Hematopoietic multipotent progenitor cell treated with erythropoietin and hydrocortisone succinate and interleukin-3 and kit ligand, for 15 days (in vitro differentiated cells): ENCODE data around the gene PLEKHM3.
"Not testable (repeated sequence)": the region's sequence is repeated elsewhere in the genome, so short reads cannot be mapped to it uniquely, and the experiment has no call there.

Experiments used
- DNase-seq: peaks from one replicate; pipeline ENCODE4 v3.0.0-alpha.2; 2015; ENCODE audit warnings: low spot score

The PLEKHM3 gene

DNA sequence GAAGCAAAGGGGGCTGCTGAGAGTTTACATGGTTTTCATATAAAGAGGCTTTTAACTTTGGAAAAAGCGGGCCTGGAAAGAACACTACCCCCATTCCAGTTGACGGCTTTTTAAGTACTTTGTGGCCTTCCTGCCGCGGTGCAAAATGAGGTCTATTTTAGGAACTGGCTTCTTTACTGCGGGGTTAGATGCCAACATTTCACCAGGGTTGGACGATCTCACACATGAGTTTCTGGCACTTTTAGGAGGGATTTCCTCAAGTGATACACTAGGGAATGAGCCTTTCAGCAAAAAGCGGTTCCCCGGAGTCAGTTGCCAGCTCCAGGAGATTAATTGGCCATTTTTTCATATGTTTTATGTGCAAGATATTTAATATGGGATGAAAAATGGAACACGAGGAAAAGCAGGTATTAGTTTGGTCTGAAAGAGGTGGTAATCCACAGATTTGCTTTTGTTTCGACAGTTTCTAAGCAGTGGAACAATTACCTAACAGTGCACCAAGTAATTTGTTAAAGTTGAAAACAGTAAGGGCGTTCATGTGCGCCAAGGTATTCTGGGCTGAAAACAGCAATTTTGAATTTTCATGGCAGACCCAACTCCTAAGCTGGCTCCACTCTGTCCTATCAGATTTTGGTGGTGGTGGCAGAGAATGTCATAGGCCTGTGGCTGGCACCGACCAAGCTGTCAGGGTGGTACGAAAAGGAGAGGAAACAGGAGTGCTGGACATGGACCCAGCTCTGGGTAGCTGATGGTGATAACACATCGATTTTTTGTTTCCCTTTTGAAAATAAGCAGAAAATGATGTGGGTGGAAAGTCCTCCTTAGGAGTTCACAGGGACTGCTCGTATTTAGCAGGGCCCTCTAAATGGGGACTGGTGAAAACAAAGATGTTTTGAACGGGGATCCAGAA is 200.0 kb downstream of the PLEKHM3 start:
- DNase-seq, result no peak

DNA sequence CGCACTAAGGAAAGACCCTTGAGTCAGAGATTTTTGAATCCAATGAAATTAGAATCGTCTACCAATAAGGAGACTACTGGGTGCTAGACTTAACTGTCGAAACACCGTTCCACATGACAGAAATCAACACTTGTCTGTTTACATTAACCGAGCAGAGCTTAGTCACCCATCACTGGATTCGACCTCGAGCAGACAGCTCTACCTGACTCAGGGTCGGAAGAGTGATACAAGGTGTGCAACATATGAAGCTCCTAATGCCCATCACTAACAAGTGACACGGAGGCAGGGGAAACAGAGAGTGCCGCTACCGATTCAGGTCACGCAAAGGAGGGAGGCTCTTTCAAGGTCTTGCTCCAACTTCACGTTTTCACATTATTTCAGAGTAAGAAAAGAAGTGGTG is 201.5 kb downstream of the PLEKHM3 start:
- no peak for DNase-seq

DNA sequence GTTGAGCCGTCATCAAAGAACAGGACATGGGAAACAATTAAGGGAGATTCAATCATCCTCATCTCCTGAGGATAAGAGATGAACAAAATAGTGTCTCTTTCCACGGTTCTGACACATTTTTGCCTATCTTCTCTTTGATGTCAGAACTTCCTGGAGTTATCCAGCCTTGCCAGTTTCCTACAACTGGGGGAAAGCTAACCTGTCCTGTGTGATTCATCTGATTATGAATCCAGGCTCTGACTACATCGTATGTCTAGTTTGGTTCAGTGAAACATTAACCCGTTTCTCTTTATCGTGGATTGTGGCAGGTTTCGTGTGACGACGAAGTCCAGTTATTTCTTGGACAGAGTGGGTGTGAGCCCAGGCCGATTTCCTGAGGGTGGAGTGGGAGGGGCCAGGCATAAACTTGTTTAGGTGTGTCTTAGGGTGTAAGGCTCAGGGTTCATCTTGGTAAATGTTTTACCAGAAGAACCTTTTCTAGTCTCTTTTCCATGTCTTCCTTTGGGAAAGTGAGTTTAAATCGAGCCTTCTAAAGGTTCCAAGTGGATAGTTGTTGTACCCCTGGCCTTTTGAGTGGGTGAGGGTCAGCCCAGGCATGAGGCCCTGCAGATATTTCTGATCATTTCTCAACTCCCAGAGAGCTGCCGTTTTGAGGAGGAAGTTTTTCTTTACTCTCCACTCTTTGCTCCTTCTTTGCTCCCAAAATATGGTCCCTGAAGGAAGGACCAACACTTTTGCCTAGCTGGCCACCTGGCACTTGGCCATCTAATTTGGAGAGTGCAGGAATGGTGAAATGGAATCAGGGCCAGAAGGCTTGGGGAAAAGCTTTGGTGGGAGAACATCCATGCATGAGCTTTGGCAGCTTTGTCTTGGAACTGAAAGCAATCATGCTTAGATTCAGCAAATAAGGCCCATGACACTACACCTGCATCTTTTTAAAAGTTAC is 205.2 kb downstream of the PLEKHM3 start:
- DNase-seq, result no peak

DNA sequence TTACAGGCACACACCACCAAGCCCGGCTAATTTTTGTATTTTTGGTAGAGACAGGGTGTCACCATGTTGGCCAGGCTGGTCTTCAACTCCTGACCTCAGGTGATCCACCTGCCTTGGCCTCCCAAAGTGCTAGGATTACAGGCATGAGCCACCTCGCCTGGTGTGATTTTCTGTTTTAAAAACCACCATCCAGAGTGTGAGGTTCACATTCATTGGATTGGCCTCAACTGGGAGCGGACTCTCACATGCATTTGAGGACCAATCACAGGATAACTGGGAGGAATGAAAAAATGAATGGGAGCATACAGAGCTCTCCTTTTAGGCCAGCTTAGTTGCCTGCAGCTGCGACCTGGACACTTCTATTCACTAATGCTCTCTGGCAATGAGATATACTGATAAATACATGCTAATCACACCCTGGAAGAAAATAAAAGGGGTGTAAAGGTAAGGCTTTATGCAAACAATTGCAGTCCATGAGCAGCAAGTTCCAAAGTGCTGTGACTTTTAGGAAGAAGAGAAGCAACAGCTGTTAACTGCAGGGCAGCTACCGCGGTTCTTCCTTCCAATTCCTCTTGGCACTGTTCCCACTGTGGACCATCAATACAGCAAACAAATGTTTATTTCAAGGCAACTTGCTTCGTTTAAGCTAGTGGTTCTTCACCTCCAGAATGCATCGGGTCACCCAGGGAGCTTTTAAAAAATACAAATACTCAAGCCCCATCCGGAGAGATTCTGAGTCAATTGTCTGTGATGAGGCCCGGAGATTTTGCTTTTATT is 206.1 kb downstream of the PLEKHM3 start:
- DNase-seq, result no peak

DNA sequence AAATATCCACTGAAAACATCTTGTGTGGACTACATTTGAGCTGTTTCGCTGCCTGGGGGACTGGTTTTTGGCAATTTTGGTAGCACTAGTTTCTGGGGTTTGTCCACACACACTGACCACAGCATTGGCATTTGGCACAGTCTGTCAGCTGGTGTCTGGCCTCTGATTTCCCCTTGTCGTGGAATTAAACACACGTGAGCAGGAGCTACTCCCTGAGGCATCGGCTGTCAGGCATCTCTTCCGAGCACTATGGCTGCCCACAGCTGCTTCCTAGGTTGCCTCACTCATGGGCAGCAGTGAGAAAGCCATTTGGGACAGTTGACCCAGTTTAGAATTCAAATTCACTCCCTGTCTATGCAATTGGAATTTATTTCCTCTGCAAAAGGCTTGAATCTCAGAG is 208.8 kb downstream of the PLEKHM3 start:
- DNase-seq, result no peak

DNA sequence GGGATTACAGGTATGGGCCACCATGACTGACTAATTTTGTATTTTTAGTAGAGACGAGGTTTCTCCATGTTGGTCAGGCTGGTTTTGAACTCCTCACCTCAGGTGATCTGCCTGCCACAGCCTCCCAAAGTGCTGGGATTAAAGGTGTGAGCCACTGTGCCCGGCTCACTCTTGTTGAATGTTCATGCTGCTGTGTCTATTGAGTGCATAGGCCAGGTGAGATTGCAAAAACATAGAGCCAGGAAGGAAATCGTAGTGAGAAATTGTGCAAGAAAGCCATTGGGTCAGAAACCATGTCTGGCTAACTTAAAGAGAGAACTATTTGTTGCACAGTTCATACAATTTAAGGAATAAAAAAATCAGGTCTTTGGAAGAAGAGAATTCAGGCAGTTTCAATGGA is 210.1 kb downstream of the PLEKHM3 start:
- DNase-seq, result no peak

DNA sequence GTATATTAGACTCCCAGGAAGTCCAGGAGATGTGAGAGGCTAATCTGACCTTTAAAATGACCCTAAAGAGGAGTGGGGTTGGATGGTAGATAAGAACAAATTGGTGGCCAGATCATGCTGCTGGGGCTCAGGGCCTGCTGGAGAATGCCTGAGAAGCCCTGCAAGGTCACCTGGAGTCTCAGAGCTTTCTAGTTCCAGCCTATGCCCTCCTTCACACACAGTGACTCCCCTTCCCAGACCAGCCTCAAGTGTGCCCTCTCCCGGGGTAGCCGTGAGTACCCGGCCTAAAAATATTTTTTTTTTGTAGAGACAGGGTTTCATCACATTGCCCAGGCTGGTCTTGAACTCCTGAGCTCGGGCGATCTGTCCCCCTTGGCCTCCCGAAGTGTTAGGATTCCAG is 211.4 kb downstream of the PLEKHM3 start:
- no peak for DNase-seq

DNA sequence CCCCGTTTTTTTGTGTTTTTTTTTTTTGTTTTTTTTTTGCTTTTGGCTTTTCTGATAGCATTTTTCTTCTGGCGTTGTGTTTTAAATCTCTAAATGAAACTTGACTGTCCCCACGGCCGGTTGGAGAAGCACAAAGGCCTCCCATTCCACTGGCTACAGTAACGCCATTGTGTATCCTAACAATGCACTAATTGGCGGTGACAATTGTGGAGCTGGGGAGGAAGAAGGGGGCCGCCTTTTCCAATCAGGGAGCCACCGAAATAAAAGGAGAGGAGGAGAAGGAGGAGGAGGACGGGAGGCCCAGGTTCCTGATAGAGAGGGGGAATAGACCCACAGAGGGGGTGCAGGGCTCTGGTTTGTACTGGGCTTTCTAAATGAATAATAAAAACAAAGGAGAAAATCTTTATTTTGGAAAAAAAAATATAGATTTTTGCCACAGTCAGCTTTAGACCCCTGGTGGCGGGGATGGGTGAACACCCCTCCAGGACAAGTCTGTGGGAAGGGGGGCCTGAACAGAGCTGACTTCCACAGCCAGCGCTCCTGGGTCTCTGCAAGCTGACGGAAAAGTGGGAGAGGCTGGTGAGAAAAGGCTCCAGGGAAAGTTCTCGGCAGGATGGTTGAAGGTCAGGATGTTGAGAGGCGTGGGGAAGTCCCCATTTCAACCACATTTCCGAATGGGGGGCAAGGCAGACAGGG is 212.0 kb downstream of the PLEKHM3 start:
- no peak for DNase-seq

DNA sequence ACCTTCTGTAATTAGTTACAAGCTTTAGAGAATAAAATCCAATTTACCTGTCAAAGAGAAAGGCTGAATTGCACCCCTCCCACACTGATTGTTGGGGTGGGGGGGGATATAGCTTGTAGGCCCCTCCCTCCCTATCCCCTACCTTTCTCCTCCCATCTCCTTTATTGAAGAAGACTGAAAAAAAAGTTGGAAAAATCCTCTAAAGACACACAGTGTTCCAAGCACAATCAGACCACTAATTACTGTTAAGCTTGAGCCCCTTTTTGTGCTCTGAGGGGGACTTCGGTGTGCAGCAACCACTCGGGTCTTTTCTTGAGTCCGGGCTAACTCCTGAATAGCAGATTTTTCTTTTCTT is 212.6 kb downstream of the PLEKHM3 start:
- no peak for DNase-seq

DNA sequence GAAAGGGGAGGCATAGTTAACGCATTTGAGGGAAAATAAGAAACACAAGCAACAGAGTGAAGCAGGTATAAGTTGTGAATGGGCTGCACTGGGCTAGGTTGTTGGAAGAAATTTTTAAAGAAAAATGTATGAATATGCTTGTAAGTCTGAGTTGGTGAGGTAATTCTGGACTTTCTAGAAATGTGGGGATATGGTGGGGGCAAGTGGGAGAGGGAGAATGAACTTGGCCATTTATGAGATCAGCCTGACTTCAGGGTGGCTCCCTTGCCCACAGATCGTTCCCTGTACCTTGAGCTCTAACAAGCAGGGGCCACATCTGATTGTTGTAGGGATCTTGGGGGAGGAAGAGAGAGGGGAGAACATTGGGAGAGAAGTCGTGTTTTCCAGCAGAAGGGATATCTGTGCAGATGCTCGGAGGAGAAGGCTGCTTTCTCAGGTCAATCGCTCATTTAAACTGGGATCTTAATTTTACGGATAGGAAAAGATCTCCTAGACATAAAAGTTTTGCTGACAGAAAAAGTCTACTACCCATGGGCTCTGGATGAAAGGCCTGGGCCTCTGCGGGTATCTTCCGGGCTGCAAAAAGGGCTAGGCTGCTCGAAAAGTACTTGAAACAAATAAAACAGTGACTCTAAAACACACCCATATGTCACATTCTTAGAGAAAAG is 213.1 kb downstream of the PLEKHM3 start:
- DNase-seq, result no peak

DNA sequence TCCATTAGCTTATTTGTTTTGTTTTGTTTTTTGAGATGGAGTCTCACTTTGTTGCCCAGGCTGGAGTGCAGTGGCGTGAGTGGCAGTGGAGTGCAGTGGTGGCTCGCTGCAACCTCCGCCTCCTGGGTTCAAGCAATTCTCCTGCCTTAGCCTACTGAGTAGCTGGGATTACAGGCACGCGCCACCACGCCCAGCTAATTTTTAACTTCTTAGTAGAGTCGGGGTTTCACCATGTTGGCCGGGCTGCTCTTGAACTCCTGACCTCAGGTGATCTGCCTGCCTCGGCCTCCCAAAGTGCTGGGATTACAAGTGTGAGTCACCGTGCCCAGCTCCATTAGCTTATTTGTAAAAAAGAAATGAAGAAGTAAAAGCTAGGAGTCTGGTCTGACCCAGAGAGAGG is 213.7 kb downstream of the PLEKHM3 start:
- DNase-seq, result not testable (repeated sequence)

DNA sequence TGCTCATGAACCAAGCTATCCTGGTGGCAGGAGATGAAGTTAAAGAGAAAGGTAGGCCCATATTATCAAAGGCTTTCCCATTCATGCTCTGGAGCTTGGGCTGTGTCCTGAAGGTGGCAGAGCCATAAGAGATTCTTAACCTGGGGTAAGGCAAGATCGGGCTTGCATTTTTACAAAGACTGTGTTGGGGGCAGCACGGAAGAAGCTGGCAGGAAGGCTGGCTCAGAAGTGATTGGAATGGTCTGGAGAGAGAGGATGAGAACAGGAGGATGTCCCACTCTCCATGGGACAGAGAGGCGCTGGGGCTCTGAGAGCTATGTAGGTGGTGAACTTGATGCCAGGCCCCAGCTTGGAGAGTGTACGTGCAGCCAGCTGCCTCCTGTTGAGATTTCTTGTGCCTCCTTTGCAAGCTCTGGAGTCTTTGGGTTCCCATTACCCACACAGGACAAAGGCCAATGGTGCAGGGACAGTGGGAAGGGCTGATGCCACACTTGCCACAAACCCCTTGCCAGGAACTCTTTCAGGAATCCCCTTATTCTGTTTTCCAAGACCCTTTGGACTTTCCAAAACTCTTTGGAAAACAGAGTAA is 215.0 kb downstream of the PLEKHM3 start:
- DNase-seq, result no peak

DNA sequence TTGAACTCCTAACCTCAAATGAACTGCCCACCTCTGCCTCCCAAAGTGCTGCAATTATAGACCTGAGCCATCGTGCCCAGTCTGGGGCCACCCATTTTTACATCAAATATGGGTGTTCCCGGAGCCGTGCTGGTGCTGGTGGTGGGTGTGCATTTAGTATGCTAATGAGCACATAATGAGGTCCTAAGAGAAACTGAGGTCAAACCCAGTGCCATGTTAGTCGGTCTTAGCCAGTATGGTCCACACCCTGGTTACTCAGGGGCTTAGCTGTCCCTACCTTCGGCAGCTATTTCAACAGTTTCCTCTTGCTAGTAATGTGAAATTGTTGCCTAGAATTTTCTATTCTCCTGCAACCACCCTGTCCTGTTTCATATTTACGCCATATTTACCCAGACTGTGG is 217.2 kb downstream of the PLEKHM3 start:
- no peak for DNase-seq

DNA sequence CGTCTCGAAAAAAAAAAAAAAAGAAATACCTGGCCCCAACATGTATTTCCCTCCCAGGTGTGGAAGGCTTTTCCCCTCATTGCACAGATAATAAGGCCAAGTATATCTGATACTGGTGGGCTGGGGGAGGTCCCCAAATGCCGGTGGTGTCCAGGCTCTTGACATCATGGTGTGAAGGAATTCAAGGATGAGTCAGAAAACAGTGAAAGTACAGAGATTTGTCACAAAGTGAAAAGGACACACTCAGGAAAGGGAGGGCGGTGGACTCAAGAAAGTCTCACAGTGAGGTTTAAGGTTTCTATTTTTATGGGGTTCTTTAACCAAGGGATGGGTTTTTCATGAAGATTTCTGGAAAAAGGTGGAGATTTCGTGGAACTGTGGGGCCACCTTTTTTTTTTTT is 217.8 kb downstream of the PLEKHM3 start:
- no peak for DNase-seq

DNA sequence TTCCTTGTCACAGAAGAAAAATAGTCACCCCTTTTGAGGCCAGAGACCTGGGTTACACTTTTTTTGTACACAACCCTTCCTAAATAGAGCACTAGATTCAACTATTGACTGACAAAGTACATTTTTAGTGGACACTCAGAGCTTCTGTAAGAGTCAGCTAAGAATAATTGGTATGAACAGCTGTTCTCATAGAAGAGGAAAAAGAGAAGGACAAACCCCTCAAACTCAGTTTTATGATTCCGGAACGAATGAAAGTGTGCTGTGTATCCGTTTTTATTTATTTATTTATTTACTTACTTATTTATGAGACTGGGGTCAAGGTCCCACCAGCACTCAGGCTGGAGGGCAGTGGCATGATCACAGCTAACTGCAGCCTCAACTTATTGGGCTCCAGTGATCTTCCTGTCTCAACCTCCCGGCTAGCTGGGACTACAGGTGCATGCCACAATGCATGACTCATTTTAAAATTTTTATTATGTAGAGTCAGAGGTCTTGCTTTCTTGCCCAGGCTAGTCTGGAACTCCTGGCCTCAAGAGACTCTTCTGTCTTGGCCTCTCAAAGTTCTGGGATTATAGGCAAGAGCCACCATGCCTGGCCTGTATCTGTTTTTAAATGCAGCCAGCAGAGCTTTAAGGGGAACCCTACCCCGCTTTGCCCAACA is 219.6 kb downstream of the PLEKHM3 start:
- no peak for DNase-seq

DNA sequence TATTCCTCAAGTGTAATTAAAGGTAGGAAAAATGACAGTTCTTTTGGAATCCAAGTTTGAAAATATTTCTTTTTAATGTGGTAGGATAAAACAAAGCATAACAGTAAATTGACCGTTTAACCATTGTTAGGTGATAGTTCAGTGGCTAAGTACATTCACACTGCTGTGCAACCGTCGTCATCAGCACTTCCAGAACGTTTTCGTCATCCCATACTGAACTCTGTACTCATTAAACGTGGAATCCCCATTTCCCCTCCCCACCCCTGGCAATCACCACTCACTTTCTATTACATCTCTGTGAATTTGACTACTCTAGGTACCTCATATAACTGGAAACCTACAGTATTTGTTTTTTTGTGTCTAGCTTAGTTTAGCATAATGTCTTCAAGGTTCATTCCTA is 222.7 kb downstream of the PLEKHM3 start:
- no peak for DNase-seq

DNA sequence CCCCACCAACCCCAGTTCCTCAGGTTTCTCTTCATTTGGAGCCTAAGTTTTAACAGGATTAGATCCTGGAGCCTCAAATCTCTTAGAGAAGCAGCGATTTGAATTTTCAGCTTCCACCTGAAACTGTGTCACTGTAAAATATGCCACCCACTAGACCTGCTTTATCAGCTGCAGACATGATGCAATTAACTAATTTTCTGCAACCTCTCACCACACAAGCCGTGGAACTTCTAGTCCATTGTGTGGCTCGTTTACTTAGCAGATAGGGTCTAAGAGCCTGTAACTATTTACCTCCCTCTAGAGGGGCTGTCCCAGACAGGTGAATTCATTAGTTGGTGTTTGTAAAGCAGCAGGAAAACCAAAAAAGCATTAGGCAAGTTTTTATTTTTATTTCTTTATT is 224.1 kb downstream of the PLEKHM3 start:
- no peak for DNase-seq

DNA sequence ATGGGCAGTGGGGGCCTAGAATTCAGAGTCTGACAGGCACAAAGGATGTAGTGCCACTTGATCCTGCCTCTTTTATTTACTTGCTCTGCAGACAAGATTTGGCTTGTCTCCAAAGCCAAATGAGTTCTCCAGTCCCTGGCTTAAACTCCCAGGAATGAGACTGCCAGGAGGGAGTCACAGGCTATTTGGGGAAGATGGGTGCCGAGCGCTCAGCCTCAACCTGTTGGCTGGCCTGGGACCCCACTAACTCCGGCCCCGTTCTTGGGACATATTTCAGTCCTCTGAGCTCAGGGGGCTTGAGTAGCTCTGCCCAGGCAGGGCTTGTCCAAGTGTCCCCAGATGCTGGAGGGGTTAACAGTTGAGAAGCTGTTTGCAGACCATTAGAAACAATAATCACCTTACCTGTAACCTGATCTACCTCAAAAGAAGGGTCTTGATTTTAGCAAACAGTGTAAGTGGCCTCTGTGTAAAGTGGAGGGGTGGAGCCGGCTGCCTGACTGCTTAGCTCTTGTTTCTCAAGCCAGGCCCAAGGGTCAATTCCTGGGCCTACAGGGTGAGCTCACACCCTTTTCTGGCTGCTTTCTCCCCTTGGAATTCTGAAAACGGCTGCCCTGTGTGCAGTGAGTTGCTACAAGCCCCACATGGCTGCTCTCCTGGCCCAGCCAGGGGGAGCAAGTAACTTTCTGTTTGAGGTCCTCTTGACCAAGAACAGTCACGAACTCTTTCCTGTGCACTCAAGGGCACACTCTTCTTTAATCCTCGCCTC is 228.6 kb downstream of the PLEKHM3 start:
- DNase-seq, result no peak

DNA sequence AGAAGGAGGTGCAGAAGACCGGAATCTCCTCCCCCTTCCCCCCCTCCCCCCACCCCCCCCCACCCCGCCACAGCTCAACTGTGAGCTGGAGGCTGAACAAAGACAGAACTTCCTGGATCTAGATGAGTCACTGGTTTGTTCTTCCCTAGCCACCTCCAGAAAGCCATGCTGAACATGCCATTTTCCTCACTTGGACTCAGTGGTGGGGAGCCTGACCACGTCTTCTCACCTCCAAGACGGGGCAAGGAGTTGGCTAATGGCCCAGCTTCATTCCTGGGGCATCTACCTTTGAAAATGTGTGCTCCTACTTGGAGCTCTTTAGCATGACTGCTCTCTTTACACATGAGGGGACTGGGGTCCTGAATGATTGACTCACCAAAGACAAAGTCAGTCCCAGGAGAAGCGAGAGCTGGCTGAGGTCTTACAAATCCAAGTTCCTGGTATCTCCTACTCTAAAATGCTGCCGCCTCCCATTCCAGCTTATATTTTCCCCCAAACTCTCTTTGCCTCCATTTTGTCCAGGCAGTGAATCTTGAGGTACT is 233.0 kb downstream of the PLEKHM3 start:
- no peak for DNase-seq
